NCI-H2227 (cell line): Measurements from ENCODE around the gene SIK2.
"Not testable (repeated sequence)": the region's sequence is repeated elsewhere in the genome, so short reads cannot be mapped to it uniquely, and the experiment has no call there.

ENCODE experiments used
- DNase-seq: peaks from one replicate; lab custom pipeline; 2025; ENCODE audit not compliant: unreplicated experiment; lab: John Stamatoyannopoulos, UW

The SIK2 gene

DNA sequence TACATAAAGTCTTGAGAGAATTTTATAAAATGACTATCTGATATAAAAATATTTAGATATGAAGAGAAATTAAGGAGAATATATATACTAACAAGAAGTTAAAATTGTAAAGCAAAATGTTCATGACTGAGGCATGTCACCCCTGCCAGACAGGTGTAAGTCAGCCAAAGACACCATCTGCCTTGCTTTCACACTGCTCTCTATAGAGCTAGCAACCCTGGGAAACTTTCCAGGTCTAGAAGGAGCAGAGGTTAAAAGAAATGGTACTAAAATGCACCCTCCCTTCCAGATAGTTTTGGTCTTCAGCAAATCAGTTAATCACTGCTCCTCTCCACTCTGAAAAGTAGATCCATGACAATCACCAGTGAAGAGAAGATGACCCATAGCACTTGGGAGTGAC, 147.4 kb downstream of the SIK2 start:
- DNase-seq = no peak

DNA sequence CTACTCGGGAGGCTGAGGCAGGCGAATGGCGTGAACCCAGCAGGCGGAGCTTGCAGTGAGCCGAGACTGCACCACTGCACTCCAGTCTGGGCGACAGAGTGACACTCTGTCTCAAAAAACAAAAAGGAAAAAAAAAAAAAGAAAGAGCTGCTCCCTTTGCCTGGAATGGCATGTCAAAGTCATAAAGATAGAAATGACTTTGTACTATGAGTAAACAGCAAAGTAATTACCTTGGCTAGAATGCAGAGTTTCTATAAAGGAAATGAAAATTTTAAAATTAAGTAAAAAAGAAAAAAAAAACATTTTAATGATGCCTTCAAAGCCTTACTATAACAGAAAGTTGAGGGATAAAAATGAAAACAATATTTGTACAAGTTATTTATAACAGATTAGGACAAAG, 153.8 kb downstream of the SIK2 start:
- no peak for DNase-seq

DNA sequence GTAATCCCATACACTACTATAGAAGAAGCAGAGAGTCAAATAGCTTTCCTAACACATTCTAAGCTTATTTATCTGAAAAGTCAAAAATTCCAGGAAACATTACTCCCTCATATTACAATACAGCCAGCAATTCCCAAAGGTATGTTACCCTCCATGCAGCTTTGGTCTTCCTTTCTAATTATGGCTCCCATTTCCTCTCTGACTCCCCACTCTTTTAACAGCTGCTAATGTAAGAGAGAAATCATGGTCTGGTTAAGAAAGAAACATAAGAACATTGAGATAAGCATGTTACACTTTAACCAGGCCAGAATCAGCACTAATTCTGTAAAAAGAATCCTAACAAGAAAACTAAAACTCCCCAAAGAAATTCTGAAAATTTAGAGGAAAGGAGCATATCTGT, 157.1 kb downstream of the SIK2 start:
- DNase-seq = no peak

DNA sequence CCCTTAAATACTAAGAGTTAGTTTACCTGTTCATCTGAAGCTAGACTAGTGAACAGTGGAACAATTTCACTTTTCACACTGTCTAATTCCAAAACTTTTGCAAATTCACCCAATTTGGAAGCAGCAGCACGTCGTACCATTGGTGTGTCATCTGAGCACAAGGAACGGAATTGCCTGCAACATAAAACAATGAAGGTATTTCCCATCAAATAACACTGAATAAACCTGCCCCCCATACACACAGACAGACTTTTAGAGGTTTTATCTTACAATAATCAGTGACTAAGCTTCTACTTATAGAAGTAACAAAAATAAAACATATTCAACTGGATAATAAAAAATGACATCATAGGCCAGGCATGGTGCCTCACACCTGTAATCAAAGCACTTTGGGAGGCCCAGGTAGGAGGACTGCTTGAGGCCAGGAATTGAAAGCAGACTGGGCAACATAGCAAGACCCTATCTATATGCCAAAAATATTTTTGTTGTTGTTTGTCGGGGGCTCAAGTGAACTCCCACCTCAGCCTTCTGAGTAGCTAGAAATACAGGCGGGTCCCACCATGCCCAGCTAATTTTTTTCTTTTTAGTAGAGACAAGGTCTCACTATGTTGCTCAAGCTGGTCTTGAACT, 157.6 kb downstream of the SIK2 start:
- no peak for DNase-seq

DNA sequence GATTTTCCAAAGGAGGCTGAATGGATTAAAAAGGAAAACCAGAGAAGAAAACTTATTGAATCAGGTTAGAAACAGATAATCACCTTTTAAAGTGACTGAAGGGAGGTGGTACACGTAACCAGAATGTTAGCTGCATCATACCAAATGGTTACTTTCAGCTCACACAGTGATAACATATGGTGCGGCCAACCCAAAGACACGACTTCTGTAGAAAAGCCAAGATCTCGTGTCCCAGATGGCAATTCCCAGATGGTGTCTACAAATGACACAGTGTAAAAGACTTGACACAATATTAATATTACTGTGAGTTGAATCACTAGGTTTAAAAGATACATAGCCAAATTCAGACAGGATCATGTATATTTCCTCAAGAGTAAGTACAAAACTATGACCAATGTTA, 158.8 kb downstream of the SIK2 start:
- DNase-seq = no peak

DNA sequence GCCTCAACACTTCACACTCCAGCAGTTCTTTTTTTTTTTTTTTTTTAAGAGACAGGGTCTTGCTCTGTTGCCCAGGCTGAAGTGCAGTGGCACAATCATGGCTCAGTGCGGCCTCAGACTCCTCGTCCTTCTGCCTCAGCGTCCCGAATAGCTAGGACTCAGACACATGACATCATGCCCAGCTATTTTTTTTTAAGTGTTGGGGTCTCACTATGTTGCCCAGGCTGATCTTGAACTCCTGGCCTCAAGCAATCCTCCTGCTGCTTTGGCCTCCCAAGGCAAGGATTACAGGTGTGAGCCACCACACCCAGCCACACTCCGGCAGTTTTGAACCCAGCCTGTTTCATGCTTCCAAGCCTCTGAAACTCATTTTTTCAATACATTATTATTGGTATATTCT, 160.3 kb downstream of the SIK2 start:
- no peak for DNase-seq

GRCh38 chr11:111762981-111763643, 160.9 kb downstream of the SIK2 start:
- DNase-seq = no peak

DNA sequence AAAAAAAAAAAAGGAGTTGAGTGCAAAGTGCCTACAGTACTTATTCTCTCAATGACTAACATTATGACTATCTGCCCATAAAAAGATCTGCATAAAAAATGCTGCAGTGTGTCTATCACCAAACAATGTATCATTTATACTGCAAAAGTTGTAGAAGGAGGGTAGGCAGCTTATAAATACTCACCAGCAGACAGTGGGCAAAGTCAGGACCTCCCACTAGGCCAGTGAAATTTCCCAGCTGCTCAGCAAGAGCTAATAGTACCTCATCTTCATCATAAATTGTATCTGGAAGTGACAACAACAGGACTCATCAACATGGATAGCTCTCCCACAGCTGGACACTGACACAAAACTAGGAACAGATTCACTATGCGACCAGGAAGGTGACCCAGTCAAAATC, 162.4 kb downstream of the SIK2 start:
- no peak for DNase-seq

DNA sequence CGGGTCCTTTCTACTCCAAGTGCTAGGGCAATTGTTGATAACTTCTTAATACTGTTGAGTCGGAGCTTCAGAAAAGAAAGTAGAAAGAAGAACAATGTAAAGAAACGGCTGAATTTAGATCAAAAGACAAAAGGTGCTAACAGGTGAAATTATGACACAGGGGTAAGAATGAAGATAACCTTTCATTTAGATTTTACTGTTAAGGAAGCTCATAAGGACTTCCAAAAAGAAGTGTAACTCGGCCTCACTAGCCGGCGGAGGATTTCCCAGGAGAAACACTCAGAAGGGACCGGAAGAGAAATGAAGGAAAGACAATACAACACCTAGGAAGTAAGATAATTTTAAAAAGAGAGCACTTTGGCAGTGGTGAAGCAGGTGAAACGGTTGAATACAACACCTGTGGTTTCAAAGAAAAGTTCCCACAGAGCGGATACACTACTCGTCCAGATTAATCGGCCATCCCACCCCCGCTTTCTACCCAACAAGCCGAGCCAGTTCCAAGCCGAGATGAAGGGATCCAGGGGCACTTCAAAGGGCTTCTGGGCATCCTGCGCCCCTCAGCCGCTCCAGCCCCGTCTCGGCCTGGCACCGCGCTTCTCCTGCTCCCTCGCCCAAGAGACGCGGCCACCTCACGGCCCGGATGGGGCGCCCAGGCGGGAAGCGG, 163.2 kb downstream of the SIK2 start:
- DNase-seq = no peak

- DNase-seq = peak; percentile 65
Measured at GRCh38 chr11:111765984-111766833, 164.0 kb downstream of the SIK2 start, which contains the start of gene PPP2R1B. Gene PPP2R1B (minus strand): TSS chr11:111766389. CDS start chr11:111766361, 28 bp downstream.

GRCh38 chr11:111766834-111767142, 164.5 kb downstream of the SIK2 start:
- DNase-seq = no peak

GRCh38 chr11:111770581-111771134, 168.4 kb downstream of the SIK2 start:
- no peak for DNase-seq

DNA sequence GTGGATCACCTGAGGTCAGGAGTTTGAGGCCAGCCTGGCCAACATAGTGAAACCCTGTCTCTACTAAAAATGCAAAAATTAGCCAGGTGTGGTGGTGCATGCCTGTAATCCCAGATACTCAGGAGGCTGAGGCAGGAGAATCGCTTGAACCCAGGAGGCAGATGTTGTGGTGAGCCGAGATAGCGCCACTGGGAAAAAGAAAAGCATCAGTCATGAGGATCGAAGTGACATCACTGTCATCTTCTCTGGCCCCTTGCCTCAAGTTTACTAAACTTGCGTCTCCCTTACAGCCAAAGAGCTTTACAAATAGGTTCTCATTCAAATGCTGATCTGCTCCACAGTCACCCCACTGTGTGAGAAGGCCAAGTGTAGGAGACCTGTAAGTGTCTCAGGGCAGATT, 169.0 kb downstream of the SIK2 start:
- not testable (repeated sequence) for DNase-seq

GRCh38 chr11:111772535-111772934, 170.3 kb downstream of the SIK2 start:
- no peak for DNase-seq

GRCh38 chr11:111774955-111775710, 172.9 kb downstream of the SIK2 start:
- no peak for DNase-seq

- no peak for DNase-seq
Measured at GRCh38 chr11:111776398-111777093, 174.3 kb downstream of the SIK2 start.

DNA sequence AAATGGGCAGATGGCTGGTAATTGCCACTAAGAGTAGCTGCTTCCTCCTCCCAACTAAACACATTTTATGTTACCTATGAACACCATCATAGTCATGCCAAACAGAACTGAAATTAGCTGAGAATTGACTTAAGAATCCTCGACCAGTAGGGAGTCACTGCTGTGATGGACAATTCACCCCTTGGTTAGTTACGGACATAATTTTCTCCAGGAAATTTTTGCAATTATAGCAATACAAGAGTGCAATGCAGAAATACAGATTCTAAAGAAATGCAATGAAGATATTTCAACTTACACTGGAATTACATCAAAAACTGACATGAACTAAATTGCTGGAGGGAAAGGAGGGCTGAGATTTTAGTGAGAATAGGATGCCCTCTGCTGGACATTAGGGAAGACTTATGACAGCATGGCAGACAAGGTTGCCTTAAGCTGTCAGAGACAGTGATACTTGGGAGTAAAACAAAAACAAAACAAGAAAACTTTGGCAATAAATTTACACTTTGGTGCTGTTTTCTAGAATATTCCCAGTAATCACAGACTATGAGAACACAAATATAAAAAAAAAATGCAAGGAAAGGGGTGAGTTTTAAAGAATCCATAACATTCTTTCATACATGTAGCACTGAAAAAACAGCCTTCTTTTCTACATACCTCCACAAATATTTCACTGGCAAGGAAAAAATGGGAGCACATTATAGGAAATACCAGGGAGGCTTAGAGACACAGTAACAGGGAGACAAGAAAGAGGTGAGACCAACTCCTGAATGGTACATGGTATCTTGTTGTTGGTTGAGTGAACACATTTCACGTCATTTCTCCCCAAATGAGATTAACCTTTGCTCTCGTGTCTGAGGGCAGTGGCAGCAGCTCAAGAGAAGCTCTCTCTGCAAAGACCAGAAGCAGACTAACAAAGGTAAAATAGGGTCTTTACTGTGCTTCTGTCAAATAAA, 175.1 kb downstream of the SIK2 start:
- peak; percentile 49 for DNase-seq

DNA sequence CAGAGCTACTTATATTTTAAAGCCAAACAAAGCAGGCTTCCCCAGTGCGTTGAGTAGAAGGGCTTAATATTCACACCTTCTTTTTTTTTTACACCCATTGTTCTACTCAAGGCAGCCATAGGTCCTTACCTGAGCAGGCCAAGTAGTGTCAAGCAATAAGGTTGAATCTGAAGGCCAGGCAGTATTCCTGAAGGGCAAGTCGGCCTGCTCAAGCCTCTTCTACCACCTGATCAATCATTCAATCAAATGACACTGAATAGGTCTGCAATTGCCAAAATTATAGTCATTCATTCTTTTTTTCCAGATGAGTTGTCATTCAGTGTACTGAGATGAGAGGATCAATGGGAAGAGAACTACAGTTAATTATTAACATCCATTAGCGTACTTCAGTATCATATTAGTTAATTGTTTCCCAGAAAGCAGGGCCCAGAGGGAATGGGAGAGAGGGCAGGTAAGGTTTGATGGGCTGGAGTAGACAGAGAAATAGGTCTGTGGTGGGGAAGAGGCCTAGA, 175.9 kb downstream of the SIK2 start:
- no peak for DNase-seq

DNA sequence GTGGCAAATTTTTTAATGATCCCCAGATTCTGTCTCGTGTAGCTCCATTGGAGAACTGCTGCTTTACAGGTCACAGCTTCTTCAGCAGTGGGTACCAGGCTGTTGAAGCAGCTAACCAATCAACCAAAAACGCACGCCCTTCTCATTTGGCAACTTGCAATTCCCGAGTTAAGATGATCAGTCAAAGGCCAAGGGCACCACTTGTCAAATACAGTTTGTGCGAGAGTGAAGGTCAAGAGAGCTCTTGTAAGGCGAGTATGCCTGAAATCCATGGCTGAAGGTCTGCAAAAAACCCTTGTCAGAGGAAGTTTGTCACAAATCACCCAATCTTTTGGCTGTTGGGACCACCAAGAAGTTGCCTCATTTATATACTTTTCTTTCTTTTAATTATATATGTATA, 176.9 kb downstream of the SIK2 start:
- DNase-seq = no peak
